LNCaP clone FGC (cell line): ENCODE measurements around the gene ADAMTS8.

Source experiments
- DNase-seq: peaks from one replicate; pipeline ENCODE4 v3.0.0-alpha.2; 2011; ENCODE audit warnings: low read depth
- H3K4me3 ChIP-seq: 2 replicates; pipeline ENCODE4 v1.5.1; 2011; ENCODE audit warnings: mild to moderate bottlenecking, low read depth, low read length, control low read depth
- CTCF ChIP-seq: IDR thresholded peaks from 2 replicates; pipeline ENCODE4 v1.5.1; 2012; ENCODE audit warnings: mild to moderate bottlenecking; ENCODE audit not compliant: control insufficient read depth, insufficient read depth; ENCODE audit errors: extremely low read depth

Gene ADAMTS8

DNA sequence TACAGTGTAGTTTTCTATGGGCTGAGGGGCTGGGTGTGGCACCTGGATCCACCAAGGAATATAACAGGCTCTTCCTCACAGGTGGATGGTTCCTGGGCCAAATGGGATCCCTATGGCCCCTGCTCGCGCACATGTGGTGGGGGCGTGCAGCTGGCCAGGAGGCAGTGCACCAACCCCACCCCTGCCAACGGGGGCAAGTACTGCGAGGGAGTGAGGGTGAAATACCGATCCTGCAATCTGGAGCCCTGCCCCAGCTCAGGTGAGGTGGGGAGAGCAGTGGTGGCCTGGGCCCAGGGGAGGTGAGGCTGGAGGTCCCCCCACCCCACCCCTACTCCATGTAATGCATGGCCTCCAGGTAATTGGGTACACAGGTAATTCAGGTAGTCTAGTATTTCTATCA lies 40.8 kb upstream of the ADAMTS8 start:
- TF ChIP-seq CTCF, result no peak
- DNase-seq, result no peak
- H3K4me3 ChIP-seq, result no peak overlapping the region

DNA sequence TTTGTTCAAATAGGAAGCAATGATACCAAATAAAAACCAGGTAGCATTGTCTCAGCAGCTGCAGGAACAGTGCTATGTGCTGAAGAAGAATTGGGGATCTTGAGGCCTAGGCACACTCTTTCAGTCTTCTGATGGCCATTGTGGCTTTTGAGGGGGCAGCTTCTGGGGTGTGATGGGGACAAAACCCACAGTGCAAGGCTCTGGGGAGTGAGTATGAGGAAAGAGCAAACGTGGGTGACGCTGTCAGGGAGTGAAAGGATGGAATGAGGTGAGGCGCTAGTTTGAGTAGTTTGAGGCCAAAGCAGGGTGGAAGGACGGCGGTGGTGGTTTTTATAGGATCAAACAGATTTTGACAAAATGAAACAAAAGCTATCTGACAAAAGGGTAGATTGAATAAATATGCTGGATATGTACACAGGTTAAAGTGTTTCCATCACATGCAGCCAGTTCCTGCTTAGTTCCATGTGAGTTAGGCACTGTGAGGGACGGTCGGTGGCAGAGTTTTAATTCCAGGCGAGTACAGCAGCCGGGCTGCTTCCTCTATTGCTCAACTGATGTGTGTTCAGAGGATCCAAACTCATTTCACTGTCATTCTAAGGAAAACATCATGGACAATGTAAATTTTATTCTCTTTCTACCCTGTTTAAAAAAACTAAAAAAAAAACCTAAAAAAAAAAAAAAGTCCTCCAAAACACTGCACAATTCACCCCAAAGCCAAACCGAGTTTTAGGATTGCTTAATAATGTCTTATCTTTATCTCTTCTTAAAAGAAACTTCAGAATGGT lies 38.9 kb upstream of the ADAMTS8 start:
- TF ChIP-seq CTCF, result no peak
- DNase-seq, result no peak
- H3K4me3 ChIP-seq, result no peak overlapping the region

DNA sequence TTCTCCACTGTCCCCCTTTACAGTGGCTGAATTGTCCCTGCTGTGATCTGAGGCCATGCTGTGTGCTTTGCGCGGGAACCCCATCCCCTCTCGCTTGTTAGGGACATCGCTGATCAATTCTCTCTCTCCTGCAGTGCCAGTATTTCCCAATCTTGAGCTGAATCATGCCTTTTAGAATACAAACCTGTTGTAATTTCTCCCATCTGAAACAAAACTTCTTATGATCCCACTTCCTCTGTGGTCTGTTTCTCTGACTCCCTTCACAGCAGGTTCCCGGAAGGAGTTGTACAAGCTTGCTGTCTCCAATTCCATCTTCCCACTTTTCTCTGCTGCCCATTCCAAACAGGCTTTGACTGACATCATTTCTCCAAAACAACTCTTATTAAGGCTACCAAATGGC lies 36.9 kb upstream of the ADAMTS8 start:
- no peak overlapping the region for H3K4me3 ChIP-seq

DNA sequence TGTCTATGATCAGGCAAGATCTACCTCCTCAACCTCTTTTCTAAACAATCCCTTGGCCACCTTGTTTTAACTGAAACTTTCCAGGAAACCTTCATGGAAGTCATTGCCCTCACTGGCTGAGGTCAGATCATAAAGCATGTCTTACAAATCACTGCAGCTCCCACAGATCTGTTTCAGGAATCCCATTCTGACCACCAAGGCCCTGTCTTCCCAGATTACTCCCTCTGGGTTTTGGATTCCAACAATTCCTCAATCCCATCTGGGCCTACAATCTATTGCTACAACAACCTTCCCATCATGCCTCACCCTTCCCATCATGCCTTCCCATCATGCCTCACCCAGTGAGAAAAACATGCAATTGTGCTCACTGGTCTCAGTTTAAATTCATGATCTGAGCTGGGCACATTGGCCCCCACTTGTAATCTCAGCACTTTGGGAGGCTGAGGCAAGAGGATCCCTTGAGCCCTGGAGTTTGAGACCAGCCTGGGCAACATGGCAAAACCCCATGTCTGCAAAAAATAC lies 35.9 kb upstream of the ADAMTS8 start:
- DNase-seq, result no peak
- no peak overlapping the region for H3K4me3 ChIP-seq
- TF ChIP-seq CTCF, result no peak

More for the DNA sequence above, 36.9 kb upstream of the ADAMTS8 start:
- DNase-seq, result no peak
- no peak for TF ChIP-seq CTCF

GRCh38 chr11:130462931-130463330 lies 34.5 kb upstream of the ADAMTS8 start:
- no peak for DNase-seq
- no peak overlapping the region for H3K4me3 ChIP-seq
- TF ChIP-seq CTCF, result no peak

GRCh38 chr11:130462101-130462885 lies 33.9 kb upstream of the ADAMTS8 start:
- DNase-seq, result no peak
- no peak overlapping the region for H3K4me3 ChIP-seq
- no peak for TF ChIP-seq CTCF
